ENCODE data around the gene ZNF410.
"Not testable (repeated sequence)": the region's sequence is repeated elsewhere in the genome, so short reads cannot be mapped to it uniquely, and the experiment has no call there.

The ZNF410 gene, protein sequence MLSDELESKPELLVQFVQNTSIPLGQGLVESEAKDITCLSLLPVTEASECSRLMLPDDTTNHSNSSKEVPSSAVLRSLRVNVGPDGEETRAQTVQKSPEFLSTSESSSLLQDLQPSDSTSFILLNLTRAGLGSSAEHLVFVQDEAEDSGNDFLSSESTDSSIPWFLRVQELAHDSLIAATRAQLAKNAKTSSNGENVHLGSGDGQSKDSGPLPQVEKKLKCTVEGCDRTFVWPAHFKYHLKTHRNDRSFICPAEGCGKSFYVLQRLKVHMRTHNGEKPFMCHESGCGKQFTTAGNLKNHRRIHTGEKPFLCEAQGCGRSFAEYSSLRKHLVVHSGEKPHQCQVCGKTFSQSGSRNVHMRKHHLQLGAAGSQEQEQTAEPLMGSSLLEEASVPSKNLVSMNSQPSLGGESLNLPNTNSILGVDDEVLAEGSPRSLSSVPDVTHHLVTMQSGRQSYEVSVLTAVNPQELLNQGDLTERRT

DNA sequence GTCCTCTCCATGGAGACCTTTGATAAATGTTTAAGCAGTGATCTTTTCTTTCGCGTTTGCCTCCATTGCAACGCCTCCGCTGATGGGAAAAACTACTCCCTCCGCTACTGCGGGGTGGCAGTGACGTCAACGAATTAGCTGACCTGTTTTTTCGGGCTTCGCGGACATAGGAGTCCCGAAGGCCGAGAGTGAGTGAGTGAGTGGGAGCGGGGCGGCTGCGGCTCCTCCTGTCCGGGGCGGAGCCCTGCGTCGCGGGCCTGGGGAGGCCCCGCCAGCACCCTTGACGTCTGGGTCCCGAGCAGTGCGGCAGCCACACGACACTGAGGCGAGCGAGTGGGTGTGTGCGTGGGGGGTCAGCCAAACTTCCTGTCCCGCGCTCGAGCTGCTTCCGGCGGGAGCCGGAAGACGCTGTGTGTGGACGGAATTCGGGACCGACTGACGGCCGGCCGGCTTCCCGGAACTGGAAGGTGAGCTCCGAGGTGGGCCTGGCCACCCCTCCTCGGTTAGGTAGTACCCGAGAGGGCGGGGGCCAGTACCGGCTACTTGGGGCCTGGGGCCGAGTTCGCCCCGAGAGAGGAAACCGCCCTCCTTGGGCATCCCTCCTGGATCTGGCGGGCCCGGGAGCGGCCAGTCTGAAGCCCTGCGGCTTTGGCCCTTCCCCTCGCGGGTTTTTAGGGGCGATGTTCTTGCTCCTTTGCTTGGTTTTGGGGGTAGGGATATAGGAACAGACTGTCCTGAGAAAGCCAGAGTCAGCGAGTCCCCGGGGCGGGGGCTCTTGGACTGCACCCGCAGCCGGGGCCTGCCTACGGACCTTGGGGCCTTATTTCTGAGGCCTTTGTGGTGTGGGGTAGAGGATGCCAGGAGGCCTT lies at the start of gene ZNF410:
Gene ZNF410 (plus strand): TSS at position 411 of the 869 bp plus-strand sequence. CDS start 5,317 bp downstream, outside the sequence.
- DNase-seq (ENCODE audit: low read depth): peak; percentile 97

DNA sequence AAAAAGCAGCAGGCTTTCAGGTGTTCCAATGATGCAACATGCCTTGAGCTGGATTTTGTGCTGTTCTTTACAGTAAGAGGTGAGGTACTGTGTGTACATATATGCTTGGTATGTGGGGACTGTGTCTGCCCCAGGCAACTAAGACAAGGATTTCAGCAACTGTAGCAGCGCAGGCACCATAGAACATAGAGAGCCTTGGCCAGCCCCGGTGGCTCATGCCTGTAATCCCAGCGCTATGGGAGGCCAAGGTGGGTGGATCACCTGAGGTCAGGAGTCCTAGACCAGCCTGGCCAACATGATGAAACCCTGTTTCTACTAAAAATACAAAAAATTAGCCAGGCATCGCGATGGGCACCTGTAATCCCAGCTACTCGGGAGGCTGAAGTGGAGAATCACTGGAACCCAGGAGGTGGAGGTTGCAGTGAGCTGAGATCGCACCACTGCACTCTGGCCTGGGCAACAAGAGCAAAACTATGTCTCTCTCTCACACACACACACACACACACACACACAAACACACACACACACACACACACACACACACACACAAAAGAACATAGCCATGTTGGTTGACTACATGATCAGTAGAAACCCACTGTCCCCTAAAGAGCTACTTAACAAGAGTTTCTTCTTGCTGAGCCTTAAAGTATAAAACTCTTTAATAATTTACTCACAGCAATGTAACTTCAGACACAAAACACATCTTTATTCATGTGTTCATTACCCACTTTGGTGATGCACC lies 48.2 kb upstream of the ZNF410 start:
- DNase-seq (ENCODE audit: low read depth): not testable (repeated sequence)

DNA sequence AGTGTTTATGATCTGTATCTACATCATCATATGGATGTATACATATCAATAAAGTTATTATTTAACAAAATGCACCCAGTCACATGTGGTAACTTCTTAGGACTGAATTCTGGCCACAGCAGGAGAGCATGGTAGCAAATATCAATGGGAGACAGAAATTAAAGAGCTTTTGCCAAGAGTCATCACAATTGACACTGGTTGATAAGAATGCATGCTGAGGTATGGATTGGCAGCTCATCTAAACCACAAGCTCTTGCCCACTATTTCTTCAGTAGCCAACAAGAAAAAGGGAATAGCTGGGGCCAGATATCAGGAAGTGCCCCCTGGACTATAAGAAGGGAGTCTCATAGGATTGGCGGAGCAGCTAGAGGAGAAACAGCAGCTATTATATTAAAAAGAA lies 44.5 kb upstream of the ZNF410 start:
- no peak for DNase-seq (ENCODE audit: low read depth)

DNA sequence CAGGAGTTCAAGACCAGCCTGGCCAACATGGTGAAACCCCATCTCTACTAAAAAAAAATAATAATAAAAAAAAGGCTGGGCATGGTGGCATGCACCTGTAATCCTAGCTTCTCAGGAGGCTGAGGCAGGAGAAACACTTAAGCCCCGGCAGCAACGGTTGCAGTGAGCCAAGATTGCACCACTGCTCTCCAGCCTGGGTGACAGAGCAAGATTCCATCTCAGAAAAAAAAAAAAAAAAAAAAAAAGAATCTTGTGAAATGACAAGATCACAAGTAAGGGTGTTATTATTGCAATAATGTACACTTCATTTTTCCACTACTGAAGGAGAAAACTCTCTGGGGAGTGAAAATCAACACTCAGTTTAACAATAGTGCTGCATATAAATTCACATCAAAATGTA lies 43.8 kb upstream of the ZNF410 start:
- DNase-seq (ENCODE audit: low read depth): no peak

DNA sequence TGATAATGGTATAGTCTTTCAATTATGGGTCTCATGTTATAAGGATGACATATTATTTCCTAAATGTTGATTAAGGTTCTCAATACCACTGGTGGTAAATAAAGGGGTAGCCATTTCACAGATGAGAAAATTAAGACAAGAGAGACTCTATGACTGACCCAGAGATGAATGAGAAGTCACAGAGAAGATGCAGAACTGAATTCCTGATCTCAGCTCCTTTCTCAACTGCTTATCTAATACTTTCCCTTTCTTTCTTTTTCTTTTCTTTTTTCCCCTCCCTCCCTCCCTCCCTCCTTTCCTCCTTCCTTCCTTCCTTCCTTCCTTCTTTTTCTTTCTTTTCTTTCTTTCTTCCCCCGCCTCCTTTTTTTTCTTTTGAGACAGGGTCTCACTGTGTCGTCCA lies 43.4 kb upstream of the ZNF410 start:
- no peak for DNase-seq (ENCODE audit: low read depth)

DNA sequence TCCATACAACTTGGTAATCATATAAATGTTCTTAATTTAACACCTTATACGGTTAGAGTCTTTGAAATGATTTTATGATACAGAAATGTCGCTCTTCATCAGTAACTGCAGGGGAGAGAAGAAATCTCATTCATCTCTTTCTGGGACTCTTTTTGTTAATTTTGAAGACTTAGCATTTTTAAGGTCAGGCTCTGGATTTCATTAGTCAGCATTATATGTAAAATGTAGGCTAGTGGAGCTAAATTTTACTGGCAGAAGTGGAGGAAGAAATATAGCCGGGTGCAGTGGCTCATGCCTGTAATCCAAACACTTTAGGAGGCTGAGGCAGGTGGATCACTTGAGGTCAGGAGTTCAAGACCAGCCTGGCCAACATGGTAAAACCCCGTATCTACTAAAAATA lies 39.7 kb upstream of the ZNF410 start:
- DNase-seq (ENCODE audit: low read depth): no peak

DNA sequence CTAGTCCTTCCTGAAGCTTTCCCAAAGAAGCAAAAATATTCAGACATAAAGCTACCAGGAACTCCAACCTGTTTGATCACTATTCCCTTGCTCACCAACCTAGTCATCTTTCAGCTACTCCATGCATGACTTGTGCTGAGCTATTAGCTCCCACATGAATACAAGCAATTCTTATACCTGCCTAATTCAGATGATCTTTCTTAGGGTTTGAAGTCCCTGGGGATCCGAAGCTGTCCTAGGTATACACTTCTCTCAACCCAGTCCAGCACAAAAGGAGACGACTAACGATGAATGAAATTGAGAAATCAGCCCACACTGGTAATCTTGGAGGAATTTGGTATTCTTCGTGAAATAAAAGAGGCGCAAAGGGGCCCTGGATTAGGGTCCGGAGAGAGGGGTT lies 35.7 kb upstream of the ZNF410 start:
- DNase-seq (ENCODE audit: low read depth): peak; percentile 28

DNA sequence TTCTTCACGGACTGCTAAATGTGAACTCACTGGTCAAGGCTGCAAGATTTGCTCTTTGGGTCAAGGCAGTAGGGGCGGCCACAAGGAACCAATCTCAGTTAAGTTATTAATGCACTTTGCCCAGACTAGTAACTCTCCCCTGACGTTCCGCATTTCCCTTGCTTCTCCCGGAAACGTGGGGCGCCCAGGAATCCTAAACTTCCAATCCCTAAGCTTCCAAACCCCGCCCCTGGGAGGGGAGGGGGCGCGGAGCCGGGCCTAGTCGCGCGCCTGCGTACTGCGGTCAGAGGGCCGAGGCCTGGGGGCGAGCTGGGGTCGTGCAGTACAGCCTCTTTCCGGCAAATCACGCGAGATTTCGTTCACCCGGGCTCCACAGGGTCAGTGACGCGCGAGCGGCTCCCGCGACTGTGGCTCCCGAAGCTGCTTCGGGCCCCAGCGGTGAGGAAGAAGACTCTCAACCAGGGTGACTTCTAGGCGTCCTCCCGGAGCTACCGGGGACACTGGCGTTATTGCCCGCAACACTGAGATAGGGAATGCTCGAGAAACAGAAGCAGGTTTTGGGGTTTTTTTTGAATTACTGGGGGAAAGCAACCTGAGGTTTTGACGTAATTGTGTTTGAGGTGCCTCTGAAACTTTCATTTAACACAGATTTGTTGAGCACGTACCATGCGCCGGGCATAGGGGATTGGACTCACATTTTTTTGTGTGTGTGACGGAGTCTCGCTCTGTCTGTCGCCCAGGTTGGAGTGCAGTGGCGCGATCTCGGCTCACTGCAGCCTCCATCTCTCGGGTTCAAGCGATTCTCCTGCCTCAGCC lies 34.9 kb upstream of the ZNF410 start, which contains the start of gene PTGR2:
Gene PTGR2 (plus strand): TSS at position 265 of the 816 bp plus-strand sequence. CDS start 7,032 bp downstream, outside the sequence.
- peak; percentile 94 for DNase-seq (ENCODE audit: low read depth)

DNA sequence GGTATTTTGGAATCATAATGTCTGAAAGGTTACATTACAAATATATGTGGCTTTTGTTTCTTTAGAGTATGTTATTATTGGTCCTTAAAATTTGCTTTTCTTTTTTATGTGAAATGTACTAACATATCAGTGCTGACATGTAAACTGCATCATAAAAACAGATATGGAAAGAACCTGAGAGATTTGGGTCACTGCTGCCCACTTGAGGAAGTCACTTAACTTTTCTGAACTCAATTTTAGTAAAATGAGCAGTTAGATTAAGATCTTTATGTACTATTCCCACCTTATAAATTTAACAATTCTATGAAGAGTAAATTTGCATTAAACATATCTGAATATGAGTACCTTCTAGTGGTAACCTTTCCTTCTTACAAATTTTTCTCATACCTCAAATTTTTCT lies 27.5 kb upstream of the ZNF410 start:
- no peak for DNase-seq (ENCODE audit: low read depth)

DNA sequence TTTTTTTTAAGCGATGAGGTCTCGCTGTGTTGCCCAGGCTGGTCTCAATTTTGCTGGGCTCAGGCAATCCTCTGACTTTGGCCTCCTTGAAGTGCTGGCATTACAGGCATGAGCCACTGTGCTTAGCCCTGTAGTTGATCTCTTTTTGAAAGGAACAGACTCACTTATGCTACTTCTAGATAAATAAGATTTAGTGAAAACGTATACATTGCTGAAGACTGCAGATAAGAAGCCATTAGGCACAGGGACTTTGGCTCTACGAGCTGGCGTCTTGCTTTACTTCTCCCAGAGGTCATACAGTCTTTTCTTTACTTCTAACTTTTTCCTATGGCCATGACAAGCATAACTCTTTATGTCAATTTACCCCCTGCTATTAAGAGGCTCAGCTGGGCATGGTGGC lies 25.6 kb upstream of the ZNF410 start:
- DNase-seq (ENCODE audit: low read depth): no peak

DNA sequence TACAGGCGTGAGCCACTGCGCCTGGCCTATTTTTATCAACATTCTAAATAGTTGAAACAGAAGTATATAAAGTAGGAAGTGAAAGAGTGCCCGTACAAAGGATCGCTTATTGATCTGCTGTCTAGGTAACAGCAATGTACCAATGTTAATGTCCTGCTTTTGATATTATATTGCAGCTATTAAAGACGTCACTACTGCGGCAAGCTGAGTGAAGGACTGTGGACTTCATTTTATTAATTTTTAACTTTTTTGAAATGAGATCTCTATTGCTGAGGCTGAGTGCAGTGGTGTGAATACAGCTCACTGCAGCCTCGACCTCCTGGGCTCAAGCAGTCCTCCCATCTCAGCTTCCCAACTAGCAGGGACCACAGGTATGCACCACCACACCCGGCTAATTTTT lies 24.2 kb upstream of the ZNF410 start:
- DNase-seq (ENCODE audit: low read depth): no peak

DNA sequence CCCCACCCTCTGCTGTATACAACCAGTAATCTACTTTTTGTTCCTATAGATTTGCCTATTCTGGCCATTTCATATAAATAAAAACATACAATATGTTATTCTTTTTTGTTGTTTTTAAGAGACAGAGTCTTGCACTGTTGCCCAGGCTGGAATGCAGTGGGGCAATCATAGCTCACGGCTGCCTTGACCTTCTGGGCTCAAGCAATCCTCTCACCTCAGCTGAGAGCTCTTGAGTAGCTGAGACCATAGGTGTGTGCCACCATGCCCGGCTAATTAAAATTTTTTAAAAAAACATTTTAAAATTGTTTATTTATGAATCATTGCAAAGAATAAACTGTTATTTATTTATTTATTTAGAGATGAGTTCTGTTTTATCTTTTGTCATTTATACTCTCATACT lies 23.4 kb upstream of the ZNF410 start:
- no peak for DNase-seq (ENCODE audit: low read depth)

DNA sequence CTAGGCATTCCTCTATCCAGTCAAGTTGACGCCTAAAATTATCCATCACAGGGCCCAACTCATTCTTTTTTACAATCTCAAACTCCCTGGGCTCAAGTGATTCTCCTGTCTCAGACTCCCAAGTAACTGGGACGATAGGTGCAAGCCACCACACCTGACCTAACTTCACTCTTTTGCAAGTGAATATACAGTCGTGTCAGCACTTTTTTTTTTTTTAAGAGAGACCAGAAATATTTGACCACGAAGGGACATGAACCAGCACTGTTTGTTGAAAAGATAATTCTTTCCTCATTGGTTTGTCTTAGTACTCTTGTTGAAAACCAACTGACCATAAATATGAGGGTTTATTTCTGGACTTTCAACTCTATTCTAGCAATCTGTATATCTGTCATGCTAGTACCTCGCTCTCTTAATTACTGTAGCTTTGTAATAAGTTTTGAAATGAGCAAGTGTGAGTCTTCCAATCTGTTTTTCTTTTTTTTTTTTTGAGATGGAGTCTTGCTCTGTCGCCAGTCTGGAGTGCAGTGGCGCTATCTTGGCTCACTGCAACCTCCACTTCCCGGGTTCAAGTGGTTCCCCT lies 21.0 kb upstream of the ZNF410 start:
- DNase-seq (ENCODE audit: low read depth): no peak

DNA sequence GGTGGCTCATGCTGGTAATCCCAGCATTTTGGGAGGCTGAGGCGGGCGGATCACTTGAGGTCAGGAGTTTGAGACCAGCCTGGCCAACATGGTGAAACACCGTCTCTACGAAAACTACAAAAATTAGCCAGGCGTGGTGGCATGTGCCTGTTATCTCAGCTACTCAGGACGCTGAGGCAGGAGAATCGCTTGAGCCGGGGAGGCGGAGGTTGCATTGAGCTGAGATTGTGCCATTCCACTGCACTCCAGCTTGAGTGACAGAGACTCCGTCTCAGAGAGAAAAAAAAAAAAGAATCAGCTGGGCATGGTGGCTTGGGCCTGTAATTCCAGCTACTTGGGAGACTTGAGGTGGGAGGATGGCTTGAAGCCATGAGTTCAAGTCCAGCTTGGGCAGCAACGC lies 16.9 kb upstream of the ZNF410 start:
- not testable (repeated sequence) for DNase-seq (ENCODE audit: low read depth)

DNA sequence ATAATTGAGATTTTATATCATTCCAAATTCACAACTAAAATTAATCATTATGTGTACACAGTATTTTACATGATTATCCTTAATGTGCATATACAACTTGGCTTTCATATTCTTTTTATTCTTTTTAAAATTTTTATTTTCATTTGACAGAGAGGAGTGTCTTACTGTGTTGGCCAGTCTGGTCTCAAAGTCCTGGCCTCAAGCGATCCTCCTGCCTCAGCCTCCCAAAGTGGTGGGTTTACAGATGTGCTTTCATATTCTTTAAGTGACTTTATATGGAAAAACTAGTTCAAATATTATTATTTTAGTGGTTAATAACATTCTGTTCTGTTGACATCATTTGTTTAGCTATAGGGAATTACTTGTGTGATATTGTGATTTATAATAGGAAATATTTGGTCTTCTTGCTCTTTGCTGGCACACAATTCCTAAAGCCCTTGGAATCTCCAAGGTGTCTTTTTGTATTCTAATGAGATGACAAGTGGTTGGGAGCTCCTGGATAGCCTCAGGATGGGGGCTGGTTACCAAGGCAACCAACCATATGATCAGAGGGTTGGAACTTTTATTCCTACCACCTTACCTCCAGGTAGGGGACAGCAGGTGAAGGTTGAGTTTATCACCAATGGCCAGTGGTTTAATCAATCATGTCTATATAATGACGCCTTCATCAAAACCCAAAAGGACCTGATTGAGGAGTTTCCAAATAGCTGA lies 16.0 kb upstream of the ZNF410 start:
- DNase-seq (ENCODE audit: low read depth): no peak

DNA sequence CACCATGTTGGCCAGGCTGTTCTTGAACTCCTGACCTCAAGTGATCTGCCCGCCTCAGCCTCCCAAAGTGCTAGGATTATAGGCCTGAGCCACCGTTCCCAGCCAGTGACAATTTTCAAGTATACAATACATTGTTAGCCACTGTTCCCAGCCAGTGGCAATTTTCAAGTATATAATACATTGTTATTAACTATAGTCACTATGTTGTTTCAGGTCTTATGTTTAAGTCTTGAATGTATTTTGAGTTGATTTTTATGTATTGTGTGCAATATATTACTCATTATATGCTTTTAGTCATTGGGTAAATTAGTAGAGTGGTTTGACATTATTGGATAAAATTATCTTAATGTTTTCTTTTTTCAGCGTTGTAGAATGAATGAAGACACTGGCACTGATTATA lies 13.0 kb upstream of the ZNF410 start:
- no peak for DNase-seq (ENCODE audit: low read depth)

DNA sequence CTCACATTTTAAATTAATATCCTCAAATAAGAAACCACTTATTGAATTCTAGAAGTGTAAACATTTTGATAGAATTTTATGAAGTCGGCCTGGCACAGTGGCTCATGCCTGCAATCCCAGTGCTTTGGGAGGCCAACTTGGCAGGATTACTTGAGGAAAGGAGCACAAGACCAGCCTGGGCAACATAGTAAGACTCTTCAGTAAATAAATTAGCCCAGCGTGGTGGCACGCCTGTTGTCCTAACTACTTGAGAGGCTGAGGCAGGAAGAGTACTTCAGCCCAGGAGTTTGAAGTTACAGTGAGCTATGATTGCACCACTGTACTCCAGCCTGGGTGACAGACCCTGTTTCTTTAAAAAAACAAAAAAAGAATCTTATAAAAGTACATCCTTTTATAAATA lies 8.9 kb upstream of the ZNF410 start:
- no peak for DNase-seq (ENCODE audit: low read depth)

DNA sequence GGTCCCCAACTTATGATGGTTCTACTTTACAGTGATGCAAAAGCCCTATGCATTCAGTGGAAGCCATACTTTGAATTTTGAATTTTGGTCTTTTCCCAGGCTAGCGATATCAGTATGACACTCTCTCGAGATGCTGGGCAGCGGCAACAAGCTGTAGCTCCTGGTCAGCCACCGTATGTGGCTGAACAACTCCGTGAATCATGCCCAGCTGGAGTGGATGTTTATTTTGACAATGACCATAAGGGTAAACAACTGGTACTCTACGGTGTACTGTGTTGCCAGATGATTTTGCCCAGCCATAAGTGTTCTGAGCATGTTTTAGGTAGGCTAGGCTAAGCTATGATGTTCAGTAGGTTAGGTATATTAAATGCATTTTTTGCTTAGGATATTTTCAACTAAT lies 8.2 kb upstream of the ZNF410 start:
- DNase-seq (ENCODE audit: low read depth): peak; percentile 48

DNA sequence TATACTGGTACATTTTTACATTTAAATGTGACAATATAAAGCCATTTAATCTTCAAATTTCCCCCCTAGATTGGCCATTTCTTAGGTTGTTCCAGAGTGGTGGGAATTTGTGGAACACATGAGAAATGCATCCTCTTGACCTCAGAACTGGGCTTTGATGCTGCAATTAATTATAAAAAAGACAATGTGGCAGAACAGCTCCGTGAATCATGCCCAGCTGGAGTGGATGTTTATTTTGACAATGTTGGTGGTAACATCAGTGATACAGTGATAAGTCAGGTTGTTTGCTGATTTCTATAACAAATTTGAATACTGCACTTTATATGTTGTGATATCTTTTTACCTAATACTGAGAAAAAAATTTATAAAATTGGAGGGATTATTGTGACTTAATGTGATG lies 7.6 kb upstream of the ZNF410 start:
- peak; percentile 62 for DNase-seq (ENCODE audit: low read depth)

DNA sequence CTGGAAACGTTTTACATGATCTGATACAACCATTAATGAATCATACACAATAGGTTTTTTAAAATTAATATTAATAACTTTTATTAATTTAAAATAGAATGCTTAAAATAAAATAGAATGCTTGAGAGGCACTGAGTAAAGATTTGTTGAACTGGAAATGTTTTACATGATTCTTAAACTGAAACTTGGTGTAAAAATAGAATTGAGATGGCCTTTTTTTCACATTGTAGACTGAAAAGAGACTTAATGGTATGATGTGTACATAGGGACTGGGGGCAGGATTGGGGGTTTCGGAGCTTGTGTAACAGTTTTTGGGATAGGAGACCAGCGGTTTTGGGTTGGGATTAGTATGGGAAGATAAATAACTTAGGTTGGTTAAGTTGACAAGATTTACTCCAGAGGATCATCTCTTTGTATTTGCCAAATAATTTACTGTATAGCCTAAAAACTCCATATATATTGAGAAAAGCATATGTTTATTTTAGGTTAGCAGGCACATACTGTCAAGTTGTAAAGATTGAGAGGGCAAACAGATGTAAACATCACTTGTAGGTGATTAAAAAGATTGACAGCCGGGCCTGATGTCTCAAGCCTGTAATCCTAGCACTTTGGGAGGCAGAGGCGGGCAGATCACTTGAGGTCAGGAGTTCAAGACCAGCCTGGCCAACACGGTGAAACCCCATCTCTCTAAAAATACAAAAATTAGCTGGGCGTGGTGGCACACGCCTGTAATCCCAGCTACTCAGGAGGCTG lies 2.0 kb upstream of the ZNF410 start:
- DNase-seq (ENCODE audit: low read depth): no peak

Data from amniotic epithelial cell (primary cell).